ENCODE measurements around the gene IRF9.

Gene IRF9

GRCh38 chr14:24117179-24117578 is 43.9 kb upstream of the IRF9 start:
- Histone ChIP-seq H3K4me1 (ENCODE audit: insufficient read depth, low read length) (peaks cover 23% of the 10 kb centered on the region), H2AFZ (ENCODE audit: low read depth, low read length) (no peak overlapping the region), H3K4me3 (ENCODE audit: low read depth in 1 of 2, low read length in 2 of 2) (no peak overlapping the region), H3K27ac (ENCODE audit: low read length) (no peak overlapping the region), H3K9me3 (ENCODE audit: insufficient read depth, low read length, severe bottlenecking) (no peaks in the 10 kb centered on the region), H3K27me3 (ENCODE audit: insufficient read depth, low read length, poor library complexity) (no peaks in the 10 kb centered on the region), H4K20me1 (ENCODE audit: insufficient read depth, low read length) (no peaks in the 10 kb centered on the region), H3K9ac (ENCODE audit: low read depth, low read length) (no peak overlapping the region), H3K36me3 (ENCODE audit: insufficient read depth, low read length) (peaks cover 54% of the 10 kb centered on the region), H3K4me2 (ENCODE audit: insufficient read depth, low read length) (no peak overlapping the region), H3K79me2 (ENCODE audit: insufficient read depth, low read length) (peaks cover 22% of the 10 kb centered on the region)
- TF ChIP-seq CTCF (IDR thresholded peaks at IDR 0.05; ENCODE audit: borderline replicate concordance, extremely low read depth, low read length, poor library complexity, severe bottlenecking): no peak
- no peak for DNase-seq
- ATAC-seq (ENCODE audit: insufficient read depth, low read depth): no peak

GRCh38 chr14:24119691-24120090 is 41.4 kb upstream of the IRF9 start:
- Histone ChIP-seq H3K27me3 (ENCODE audit: insufficient read depth, low read length, poor library complexity) (no peaks in the 10 kb centered on the region), H3K36me3 (ENCODE audit: insufficient read depth, low read length) (peaks cover 76% of the 10 kb centered on the region), H3K4me1 (ENCODE audit: insufficient read depth, low read length) (peaks cover 19% of the 10 kb centered on the region), H2AFZ (ENCODE audit: low read depth, low read length) (no peak overlapping the region), H3K9ac (ENCODE audit: low read depth, low read length) (no peak overlapping the region), H3K79me2 (ENCODE audit: insufficient read depth, low read length) (peaks cover 16% of the 10 kb centered on the region), H3K27ac (ENCODE audit: low read length) (no peak overlapping the region), H3K9me3 (ENCODE audit: insufficient read depth, low read length, severe bottlenecking) (no peaks in the 10 kb centered on the region), H4K20me1 (ENCODE audit: insufficient read depth, low read length) (no peaks in the 10 kb centered on the region), H3K4me3 (ENCODE audit: low read depth in 1 of 2, low read length in 2 of 2) (no peak overlapping the region), H3K4me2 (ENCODE audit: insufficient read depth, low read length) (no peak overlapping the region)
- no peak for DNase-seq
- TF ChIP-seq EZH2 (IDR thresholded peaks at IDR 0.05; ENCODE audit: borderline replicate concordance, low read depth, low read length, severe bottlenecking) (no peak), CTCF (IDR thresholded peaks at IDR 0.05; ENCODE audit: borderline replicate concordance, extremely low read depth, low read length, poor library complexity, severe bottlenecking) (no peak)
- ATAC-seq (ENCODE audit: insufficient read depth, low read depth): no peak

GRCh38 chr14:24121210-24121609 is 39.9 kb upstream of the IRF9 start:
- H3K4me1 ChIP-seq (ENCODE audit: insufficient read depth, low read length): peaks cover 9% of the 10 kb centered on the region
- ATAC-seq (ENCODE audit: insufficient read depth, low read depth) (no peak), DNase-seq (no peak)
- peaks cover 76% of the 10 kb centered on the region for H3K36me3 ChIP-seq (ENCODE audit: insufficient read depth, low read length)
- H4K20me1 ChIP-seq (ENCODE audit: insufficient read depth, low read length): no peaks in the 10 kb centered on the region
- H3K4me3 ChIP-seq (ENCODE audit: low read depth in 1 of 2, low read length in 2 of 2): no peak overlapping the region
- no peak overlapping the region for H3K4me2 ChIP-seq (ENCODE audit: insufficient read depth, low read length)
- H3K27me3 ChIP-seq (ENCODE audit: insufficient read depth, low read length, poor library complexity): no peaks in the 10 kb centered on the region
- H3K9ac ChIP-seq (ENCODE audit: low read depth, low read length): no peak overlapping the region
- peaks cover 5% of the 10 kb centered on the region; the same call in 1 of the 2 replicates for H3K79me2 ChIP-seq (ENCODE audit: insufficient read depth, low read length)
- H3K27ac ChIP-seq (ENCODE audit: low read length): no peak overlapping the region
- H3K9me3 ChIP-seq (ENCODE audit: insufficient read depth, low read length, severe bottlenecking): no peaks in the 10 kb centered on the region
- no peak overlapping the region for H2AFZ ChIP-seq (ENCODE audit: low read depth, low read length)
- TF ChIP-seq CTCF (IDR thresholded peaks at IDR 0.05; ENCODE audit: borderline replicate concordance, extremely low read depth, low read length, poor library complexity, severe bottlenecking) (no peak), EZH2 (IDR thresholded peaks at IDR 0.05; ENCODE audit: borderline replicate concordance, low read depth, low read length, severe bottlenecking) (no peak)

GRCh38 chr14:24122416-24122815 is 38.6 kb upstream of the IRF9 start:
- Histone ChIP-seq H3K79me2 (ENCODE audit: insufficient read depth, low read length) (no peaks in the 10 kb centered on the region), H2AFZ (ENCODE audit: low read depth, low read length) (no peak overlapping the region), H3K36me3 (ENCODE audit: insufficient read depth, low read length) (peaks cover 64% of the 10 kb centered on the region), H3K9ac (ENCODE audit: low read depth, low read length) (no peak overlapping the region), H3K9me3 (ENCODE audit: insufficient read depth, low read length, severe bottlenecking) (no peaks in the 10 kb centered on the region), H3K4me3 (ENCODE audit: low read depth in 1 of 2, low read length in 2 of 2) (no peak overlapping the region), H4K20me1 (ENCODE audit: insufficient read depth, low read length) (no peaks in the 10 kb centered on the region), H3K27ac (ENCODE audit: low read length) (0 out of 2 replicates have a peak overlapping the region, but pooled peaks have one; percentile 16), H3K27me3 (ENCODE audit: insufficient read depth, low read length, poor library complexity) (no peaks in the 10 kb centered on the region), H3K4me2 (ENCODE audit: insufficient read depth, low read length) (no peak overlapping the region), H3K4me1 (ENCODE audit: insufficient read depth, low read length) (no peaks in the 10 kb centered on the region)
- TF ChIP-seq CTCF (IDR thresholded peaks at IDR 0.05; ENCODE audit: borderline replicate concordance, extremely low read depth, low read length, poor library complexity, severe bottlenecking): no peak
- TF ChIP-seq EZH2 (IDR thresholded peaks at IDR 0.05; ENCODE audit: borderline replicate concordance, low read depth, low read length, severe bottlenecking): no peak
- DNase-seq (no peak), ATAC-seq (ENCODE audit: insufficient read depth, low read depth) (0 out of 3 replicates have a peak, but pooled peaks have one; percentile 16)
